IgD-negative memory B cell (primary cell): ENCODE results near the gene TNIK. TPM values are rescaled to one million over a fixed set of nuclear protein-coding genes. Genes with fewer than 3 reads are reported as not detected.
"Not testable (repeated sequence)": the region's sequence is repeated elsewhere in the genome, so short reads cannot be mapped to it uniquely, and the experiment has no call there.

Experiments
- H3K27ac Mint-ChIP-seq, 3 donors: one replicate each; pipeline ENCODE4 v1.8.0; 2020 to 2022; ENCODE audit warnings: mild to moderate bottlenecking in 3 of 3, mixed read lengths in 3 of 3, moderate library complexity in 1 of 3
- H3K27me3 Mint-ChIP-seq: one replicate; pipeline ENCODE4 v1.8.0; 2021; ENCODE audit warnings: mixed read lengths
- H3K36me3 Mint-ChIP-seq: one replicate; pipeline ENCODE4 v1.8.0; 2020; ENCODE audit warnings: mild to moderate bottlenecking, mixed read lengths
- H3K4me1 Mint-ChIP-seq, 3 donors: one replicate each; pipeline ENCODE4 v1.8.0; 2020 to 2022; ENCODE audit warnings: mixed read lengths in 3 of 3, mild to moderate bottlenecking in 1 of 3
- H3K4me3 Mint-ChIP-seq, 4 donors: one replicate each; pipeline ENCODE4 v1.8.0; 2020 to 2022; ENCODE audit warnings: mild to moderate bottlenecking in 4 of 4, mixed read lengths in 4 of 4, moderate library complexity in 3 of 4
- H3K9me3 Mint-ChIP-seq, 3 donors: one replicate each; pipeline ENCODE4 v1.8.0; 2020 to 2021; ENCODE audit warnings: mixed read lengths in 3 of 3, mild to moderate bottlenecking in 1 of 3
- polyA plus RNA-seq: library from polyadenylated mRNA; unstranded; fragments of 300-500 nt; fragmentation: Illumina TruSeq; gene quantifications from one replicate; pipeline ENCODE4 v1.2.3, GENCODE V29; 2021

Gene TNIK
- polyA plus RNA-seq, 1 donor from 2014 or later, result 3.0 TPM

DNA sequence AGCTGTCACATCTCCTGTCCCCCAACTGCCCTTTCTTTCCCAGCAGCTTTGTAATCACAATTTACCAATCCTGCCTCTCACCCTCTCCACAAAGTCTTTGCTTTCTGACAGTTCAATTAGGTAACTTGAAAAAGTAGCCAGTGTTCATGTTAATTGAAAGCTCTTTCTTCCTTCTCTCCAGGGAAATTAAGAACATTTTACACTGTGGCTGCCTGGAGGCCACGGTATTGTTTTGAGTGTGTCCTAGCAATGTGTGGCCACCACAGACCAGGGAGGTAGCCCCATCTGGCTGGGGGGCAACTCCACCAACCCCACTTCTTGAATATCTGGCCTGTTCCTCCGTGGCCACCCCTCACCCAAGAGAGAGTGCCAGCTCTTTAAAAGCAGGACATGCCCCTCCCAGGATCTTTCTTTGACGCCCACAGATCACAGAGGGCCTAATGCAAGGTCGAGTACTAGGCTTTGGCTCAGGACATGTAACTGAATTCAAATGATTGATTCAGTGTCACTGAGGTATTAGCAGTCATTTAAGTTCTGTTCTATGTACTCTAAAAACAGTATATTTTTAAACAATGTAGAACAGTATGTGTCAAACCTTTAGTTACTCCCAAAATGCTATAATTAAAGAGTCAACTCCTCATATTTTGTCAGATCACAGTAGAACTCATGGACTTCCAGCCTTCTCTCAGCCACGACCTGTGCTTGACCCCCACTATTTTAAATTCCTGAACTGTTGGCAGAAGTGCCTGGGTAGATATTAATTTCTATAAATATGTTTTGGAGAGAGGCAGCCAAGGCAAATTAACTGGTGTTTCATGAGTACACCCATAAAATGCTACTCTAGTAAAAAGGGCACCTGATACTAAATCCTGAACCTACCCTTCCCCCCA lies 164.5 kb downstream of the TNIK start:
- no peak overlapping the region for H3K27ac Mint-ChIP-seq
- H3K4me1 Mint-ChIP-seq, result peaks cover 0 to 8% (median 5%) of the 10 kb centered on the region in 3 donors
- H3K36me3 Mint-ChIP-seq, result no peaks in the 10 kb centered on the region
- no peaks in the 10 kb centered on the region for H3K9me3 Mint-ChIP-seq
- H3K27me3 Mint-ChIP-seq, result no peaks in the 10 kb centered on the region
- H3K4me3 Mint-ChIP-seq, result no peak overlapping the region

DNA sequence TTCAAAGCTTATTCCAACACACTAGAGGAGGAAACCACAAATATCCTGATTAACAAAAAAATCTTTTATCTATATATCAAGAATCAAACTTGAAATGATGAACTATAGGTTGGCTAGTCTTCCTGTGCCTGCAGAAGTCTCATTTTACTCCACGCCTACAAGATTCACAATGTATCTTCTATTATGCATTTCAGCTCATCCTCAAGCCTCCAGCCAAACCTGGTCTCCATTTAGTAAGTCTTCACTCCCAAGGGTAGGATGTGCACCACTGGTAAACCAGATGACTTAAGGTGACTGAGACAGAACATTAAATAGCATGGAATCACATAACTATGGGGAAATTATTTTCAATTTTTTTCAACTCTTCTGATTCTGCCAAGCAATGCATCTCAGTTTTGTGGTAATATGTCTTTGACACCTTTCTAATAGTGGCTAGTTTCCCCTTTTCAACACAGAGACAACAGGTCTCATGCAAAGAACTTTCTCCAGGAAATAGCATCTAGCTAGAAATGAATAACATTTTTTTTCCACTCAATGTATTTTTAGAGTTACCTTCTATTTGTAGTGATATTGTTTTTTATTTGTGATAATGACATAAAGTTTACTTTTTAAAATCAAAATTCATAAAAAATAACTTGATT lies 166.9 kb downstream of the TNIK start:
- Mint-ChIP-seq H3K36me3 (peaks cover 2% of the 10 kb centered on the region), H3K4me3 (no peak overlapping the region), H3K27me3 (no peaks in the 10 kb centered on the region), H3K4me1 (peaks cover 0 to 8% (median 5%) of the 10 kb centered on the region in 3 donors), H3K27ac (no peak overlapping the region), H3K9me3 (no peaks in the 10 kb centered on the region)

DNA sequence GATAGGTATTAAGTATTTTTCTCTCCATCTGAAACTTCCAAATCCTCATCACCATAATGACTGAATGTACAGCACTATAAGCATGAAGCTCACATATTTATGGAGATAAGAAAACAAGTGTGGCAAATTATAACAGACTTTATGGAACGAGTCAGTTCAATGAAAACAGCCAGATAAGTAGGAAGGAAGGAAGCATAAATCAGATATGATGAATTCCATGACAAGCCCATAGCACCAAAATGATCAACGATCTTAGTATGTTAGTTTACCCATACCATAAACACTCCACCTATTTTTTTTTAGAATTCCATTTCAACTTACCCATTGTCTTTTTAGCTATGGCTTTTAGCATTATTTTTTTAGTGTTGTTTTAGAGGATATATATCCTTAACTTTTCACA lies 169.5 kb downstream of the TNIK start:
- H3K4me1 Mint-ChIP-seq, result peaks cover 0 to 11% (median 10%) of the 10 kb centered on the region in 3 donors
- no peaks in the 10 kb centered on the region for H3K27me3 Mint-ChIP-seq
- peaks cover 0 to 2% (median 0%) of the 10 kb centered on the region in 3 donors for H3K9me3 Mint-ChIP-seq
- no peak overlapping the region for H3K27ac Mint-ChIP-seq
- H3K4me3 Mint-ChIP-seq, result no peak overlapping the region
- H3K36me3 Mint-ChIP-seq, result peaks cover 2% of the 10 kb centered on the region

DNA sequence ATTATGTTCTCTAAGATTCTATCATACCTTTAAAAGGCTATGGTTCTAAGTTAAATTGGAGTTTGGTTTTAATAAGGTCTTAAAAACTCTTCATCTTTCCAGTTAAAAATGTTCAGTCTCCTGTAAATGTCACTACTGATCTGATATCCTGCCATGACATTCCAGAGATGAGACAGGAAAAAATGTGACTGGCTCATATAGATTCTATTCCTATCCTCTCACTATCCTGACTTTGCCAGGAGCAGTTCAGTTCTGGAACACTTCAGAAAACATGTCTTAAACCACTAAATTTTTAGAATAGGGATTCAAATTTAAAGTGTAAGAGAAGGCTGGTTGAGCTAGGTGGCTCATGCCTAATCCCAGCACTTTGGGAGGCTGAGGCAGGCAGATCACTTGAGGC lies 170.9 kb downstream of the TNIK start:
- peaks cover 0 to 2% (median 0%) of the 10 kb centered on the region in 3 donors for H3K9me3 Mint-ChIP-seq
- H3K27ac Mint-ChIP-seq, result no peak overlapping the region
- no peak overlapping the region for H3K4me3 Mint-ChIP-seq
- H3K27me3 Mint-ChIP-seq, result no peaks in the 10 kb centered on the region
- peaks cover 0 to 15% (median 9%) of the 10 kb centered on the region in 3 donors for H3K4me1 Mint-ChIP-seq
- peaks cover 5% of the 10 kb centered on the region for H3K36me3 Mint-ChIP-seq

DNA sequence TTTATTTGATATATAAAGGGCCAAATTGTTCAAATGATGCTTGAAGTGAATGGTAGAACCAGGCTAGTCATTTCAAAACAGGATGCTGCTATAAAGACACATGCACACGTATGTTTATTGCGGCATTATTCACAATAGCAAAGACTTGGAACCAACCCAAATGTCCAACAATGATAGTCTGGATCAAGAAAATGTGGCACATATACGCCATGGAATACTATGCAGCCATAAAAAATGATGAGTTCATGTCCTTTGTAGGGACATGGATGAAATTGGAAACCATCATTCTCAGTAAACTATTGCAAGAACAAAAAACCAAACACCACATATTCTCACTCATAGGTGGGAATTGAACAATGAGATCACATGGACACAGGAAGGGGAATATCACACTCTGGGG lies 172.4 kb downstream of the TNIK start:
- peak overlapping the region in 1 of 3 donors; percentile 67 for H3K27ac Mint-ChIP-seq
- not testable (repeated sequence) for H3K4me3 Mint-ChIP-seq, H3K9me3 Mint-ChIP-seq, H3K27me3 Mint-ChIP-seq, H3K36me3 Mint-ChIP-seq
- peaks cover 0 to 13% (median 13%) of the 10 kb centered on the region in 3 donors for H3K4me1 Mint-ChIP-seq

DNA sequence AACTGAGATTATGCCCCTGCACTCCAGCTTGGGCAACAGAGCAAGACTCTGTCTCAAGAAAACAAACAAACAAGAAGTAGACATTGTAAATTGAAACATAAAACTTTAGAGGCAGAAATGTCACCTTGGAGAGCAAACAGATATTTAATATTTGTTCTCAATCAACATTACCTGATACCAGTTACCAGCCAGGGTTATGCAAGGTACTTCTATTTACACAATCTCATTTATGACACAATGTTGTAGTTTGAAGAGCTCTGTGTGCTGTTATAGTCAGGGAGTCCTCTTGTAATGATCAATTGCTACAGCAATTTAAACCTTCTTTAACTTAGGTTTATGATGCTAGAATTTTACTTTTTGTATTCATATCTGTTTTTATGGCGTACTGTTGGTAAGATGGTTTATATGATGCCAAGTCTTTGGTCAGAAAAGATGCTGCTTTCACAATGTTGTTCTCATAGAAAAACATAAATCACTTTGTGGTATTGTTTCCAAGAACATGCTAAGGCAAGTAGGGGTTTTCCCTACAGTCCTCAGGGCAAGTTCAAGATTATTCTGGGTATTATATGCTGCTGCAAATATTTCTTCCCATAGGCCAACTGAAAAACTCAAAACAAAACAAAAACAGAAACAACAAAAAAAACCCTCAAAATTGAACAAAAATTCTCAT lies 173.5 kb downstream of the TNIK start:
- no peak overlapping the region for H3K4me3 Mint-ChIP-seq
- peaks cover 4% of the 10 kb centered on the region for H3K27me3 Mint-ChIP-seq
- H3K27ac Mint-ChIP-seq, result no peak overlapping the region
- peaks cover 4 to 17% (median 14%) of the 10 kb centered on the region in 3 donors for H3K4me1 Mint-ChIP-seq
- H3K9me3 Mint-ChIP-seq, result peaks cover 0 to 2% (median 0%) of the 10 kb centered on the region in 3 donors
- H3K36me3 Mint-ChIP-seq, result peaks cover 5% of the 10 kb centered on the region

DNA sequence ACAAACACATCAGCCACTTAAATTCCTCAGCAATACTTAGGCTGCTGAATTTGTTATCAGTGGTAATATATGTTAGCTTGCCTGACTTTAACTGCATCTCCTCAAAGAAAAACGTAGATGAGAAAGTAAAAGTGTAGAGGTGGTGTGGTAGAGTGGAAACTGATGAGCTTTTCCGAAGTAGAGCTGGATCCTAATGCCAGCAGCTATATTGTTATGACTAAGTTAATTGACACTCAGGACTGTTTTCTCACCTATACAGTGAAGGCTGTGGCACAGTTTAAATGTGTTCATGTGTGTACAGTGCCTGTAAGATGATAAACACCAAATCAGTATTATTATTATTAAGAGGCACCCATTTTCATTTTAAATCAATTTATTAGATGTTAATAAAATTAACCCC lies 174.9 kb downstream of the TNIK start:
- Mint-ChIP-seq H3K27ac (no peak overlapping the region), H3K4me1 (peaks cover 10 to 17% (median 14%) of the 10 kb centered on the region in 3 donors), H3K9me3 (peaks cover 0 to 2% (median 0%) of the 10 kb centered on the region in 3 donors), H3K27me3 (peaks cover 4% of the 10 kb centered on the region), H3K4me3 (no peak overlapping the region), H3K36me3 (peaks cover 3% of the 10 kb centered on the region)

DNA sequence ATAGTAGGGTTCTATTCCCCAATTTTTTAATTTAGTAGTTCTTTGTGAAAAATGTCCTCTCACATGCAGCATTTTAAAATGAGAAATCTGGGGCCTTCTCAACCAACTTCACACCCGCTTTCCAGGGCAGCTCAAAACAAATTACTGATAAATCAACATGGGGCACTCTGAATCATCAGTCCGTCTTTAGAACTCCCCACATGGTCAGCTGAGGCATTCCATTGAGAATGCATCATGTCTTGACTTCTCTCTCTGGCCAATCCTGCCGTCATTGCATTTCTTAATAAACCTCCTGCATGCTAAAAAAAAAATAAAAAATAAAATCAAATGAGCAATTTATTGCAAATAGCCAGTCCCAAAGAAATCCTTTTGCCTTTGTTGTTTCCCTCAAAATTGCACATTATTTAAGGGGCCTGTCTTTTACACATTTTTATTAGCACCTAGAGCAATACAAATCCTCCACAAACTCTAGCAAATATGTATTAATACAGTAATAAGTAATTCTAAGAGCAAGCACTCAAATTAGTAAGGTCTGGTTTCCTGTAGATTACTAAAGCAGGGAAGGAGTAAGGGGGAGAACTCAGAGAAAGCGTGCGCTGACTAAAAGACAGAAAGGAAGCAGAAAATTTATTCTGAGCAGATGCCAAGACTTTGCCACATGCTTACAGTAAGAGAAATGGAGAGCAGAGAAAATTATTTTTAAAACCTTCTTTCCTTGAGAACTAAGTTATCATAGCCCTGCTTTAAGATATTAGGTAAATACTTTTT lies 175.7 kb downstream of the TNIK start:
- peaks cover 10 to 17% (median 14%) of the 10 kb centered on the region in 3 donors for H3K4me1 Mint-ChIP-seq
- peaks cover 3% of the 10 kb centered on the region for H3K36me3 Mint-ChIP-seq
- no peak overlapping the region for H3K4me3 Mint-ChIP-seq
- H3K27ac Mint-ChIP-seq, result no peak overlapping the region
- H3K9me3 Mint-ChIP-seq, result peaks cover 0 to 2% (median 0%) of the 10 kb centered on the region in 3 donors
- H3K27me3 Mint-ChIP-seq, result peaks cover 4% of the 10 kb centered on the region

DNA sequence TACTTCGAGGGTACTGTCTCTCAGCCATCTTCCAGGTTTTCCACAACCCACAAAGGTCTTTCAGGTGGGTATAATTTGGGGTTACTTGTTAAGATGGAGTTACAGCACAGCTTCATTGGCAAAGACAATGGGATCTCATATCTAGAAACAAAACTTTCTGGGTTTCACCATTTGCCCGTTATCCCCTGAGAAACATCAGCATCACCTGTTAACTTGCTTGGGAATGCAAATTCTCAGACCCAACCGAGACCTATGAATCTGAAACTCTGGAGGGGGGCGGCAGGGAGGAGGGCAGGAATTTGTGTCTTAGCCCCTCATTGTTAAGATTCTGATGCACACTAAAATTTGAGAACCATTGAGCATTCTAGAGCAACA lies 176.4 kb downstream of the TNIK start:
- Mint-ChIP-seq H3K9me3 (peaks cover 0 to 2% (median 0%) of the 10 kb centered on the region in 3 donors), H3K36me3 (peaks cover 3% of the 10 kb centered on the region), H3K27ac (no peak overlapping the region), H3K27me3 (peaks cover 4% of the 10 kb centered on the region), H3K4me3 (no peak overlapping the region), H3K4me1 (peaks cover 10 to 17% (median 14%) of the 10 kb centered on the region in 3 donors)

DNA sequence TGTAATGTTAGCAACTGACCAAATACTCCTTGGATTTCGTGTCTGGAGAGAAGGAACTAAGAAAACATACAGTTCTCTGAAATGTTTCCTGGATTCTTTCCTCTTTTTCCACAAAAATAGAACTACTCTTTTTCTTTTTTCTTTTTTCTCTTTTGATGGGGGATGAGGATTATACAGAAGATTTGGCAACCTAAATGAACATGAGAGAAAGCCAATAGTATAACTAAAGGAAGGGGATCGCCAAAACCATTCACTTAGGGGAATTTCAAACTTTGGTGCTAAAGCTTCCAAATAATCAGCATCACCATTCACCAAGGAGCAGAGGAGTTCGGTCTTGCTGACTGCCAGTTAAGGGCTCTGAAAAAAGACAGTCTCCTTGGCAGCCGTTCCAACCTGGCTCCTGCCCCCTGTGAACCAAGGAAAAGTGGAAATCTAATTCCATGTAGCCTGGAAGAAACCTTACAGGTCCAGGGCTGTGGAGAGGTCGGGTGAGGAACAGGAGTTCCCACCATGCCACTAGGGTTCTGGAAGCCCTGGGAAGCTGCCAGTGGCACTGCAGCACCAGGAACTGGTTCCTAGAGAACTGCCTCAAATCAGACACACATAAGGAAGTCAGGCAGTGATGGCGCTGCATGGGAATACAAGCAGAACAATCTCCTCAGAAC lies 176.9 kb downstream of the TNIK start:
- peaks cover 10 to 17% (median 14%) of the 10 kb centered on the region in 3 donors for H3K4me1 Mint-ChIP-seq
- H3K36me3 Mint-ChIP-seq, result peaks cover 3% of the 10 kb centered on the region
- H3K27me3 Mint-ChIP-seq, result peaks cover 4% of the 10 kb centered on the region
- H3K9me3 Mint-ChIP-seq, result peaks cover 0 to 2% (median 0%) of the 10 kb centered on the region in 3 donors
- H3K4me3 Mint-ChIP-seq, result peak overlapping the region in 2 of 4 donors; percentile 3 to 55
- no peak overlapping the region for H3K27ac Mint-ChIP-seq

DNA sequence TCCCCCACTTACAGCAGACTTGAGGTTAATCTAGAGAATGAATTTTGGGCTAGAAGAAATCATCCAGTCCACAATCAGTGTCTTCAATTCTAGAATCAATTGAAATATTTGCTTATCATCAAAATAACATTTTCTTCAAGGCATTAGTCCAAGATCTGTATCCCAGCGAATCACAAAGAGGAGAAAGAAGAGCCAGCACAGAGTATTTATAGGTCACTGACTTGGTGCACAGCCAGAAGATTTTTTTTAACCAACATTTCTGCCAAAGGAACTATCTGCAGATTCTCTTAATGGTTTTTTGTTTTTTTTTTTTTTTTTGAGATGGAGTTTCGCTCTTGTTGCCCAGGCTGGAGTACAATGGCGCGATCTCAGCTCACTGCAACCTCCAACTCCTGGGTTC lies 178.2 kb downstream of the TNIK start:
- Mint-ChIP-seq H3K36me3 (peaks cover 3% of the 10 kb centered on the region), H3K27ac (no peak overlapping the region), H3K9me3 (peaks cover 0 to 2% (median 0%) of the 10 kb centered on the region in 3 donors), H3K4me1 (peaks cover 10 to 17% (median 14%) of the 10 kb centered on the region in 3 donors), H3K4me3 (no peak overlapping the region), H3K27me3 (peaks cover 4% of the 10 kb centered on the region)

DNA sequence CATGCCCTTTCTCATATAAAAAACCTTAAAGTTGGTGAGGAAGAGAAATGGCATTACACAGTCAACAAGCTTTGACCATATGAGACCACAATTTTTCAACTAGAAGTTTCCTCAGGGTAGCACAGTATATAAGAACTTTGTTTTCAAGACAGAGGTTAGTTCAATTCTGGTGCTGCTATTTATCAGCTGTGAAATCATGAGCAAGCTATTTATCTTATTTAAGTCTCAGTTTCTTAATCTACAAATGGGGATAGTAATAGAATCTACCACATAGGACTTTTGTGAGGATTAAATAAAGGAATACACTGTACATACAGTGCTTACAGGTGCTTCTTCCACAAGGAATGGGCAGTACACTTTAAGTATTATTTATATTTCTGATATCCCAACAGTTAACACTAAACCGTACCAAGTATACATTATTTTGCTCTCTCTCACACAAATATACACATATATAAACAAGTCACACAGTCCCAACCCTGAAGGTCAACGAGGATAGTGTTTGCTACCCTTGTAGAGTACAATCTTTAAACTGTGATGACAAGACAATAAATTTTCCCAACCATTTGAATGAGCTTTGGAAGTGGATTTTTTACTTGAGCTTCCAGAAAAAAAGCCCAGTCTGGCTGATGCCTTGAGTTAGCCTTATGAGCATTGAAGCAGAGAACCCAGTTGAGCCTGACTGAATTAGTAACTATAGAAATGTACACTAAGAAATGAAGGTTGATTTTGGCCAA lies 178.8 kb downstream of the TNIK start:
- Mint-ChIP-seq H3K36me3 (peaks cover 3% of the 10 kb centered on the region), H3K4me1 (peaks cover 9 to 14% (median 10%) of the 10 kb centered on the region in 3 donors), H3K4me3 (no peak overlapping the region), H3K9me3 (peaks cover 0 to 2% (median 0%) of the 10 kb centered on the region in 3 donors), H3K27me3 (peaks cover 4% of the 10 kb centered on the region), H3K27ac (no peak overlapping the region)

DNA sequence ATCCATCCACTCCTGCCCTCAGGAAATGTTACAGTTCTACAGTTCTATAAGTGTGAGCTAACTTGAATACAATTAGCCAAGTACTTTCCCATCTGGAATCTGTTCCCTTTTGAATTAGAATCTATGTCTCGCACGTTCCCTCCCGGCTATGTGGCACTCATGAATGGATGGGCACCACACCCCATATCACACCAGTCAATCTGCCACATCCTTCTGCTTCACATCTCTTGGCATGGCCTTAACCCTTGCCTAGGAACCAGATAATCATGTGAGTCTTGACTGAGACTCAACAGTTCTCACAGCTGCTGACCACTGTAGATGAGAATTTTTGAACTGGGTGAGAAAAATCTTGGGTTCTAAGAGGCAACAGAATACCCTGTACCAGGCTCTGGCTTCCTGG lies 180.2 kb downstream of the TNIK start:
- Mint-ChIP-seq H3K4me1 (peaks cover 9 to 12% (median 10%) of the 10 kb centered on the region in 3 donors), H3K27ac (no peak overlapping the region)

More for the DNA sequence above, 180.2 kb downstream of the TNIK start:
- peaks cover 4% of the 10 kb centered on the region for H3K27me3 Mint-ChIP-seq
- peaks cover 3% of the 10 kb centered on the region for H3K36me3 Mint-ChIP-seq
- no peaks in the 10 kb centered on the region for H3K9me3 Mint-ChIP-seq
- H3K4me3 Mint-ChIP-seq, result no peak overlapping the region
